GM18909 (cell line): ENCODE measurements around the gene RTP2.

Experiments
- ATAC-seq: cut with Tn5 transposase; IDR thresholded peaks from one replicate; pipeline ENCODE4 v1.9.1; 2021; ENCODE audit warnings: mild to moderate bottlenecking; ENCODE audit not compliant: unreplicated experiment, poor library complexity

The RTP2 gene

DNA sequence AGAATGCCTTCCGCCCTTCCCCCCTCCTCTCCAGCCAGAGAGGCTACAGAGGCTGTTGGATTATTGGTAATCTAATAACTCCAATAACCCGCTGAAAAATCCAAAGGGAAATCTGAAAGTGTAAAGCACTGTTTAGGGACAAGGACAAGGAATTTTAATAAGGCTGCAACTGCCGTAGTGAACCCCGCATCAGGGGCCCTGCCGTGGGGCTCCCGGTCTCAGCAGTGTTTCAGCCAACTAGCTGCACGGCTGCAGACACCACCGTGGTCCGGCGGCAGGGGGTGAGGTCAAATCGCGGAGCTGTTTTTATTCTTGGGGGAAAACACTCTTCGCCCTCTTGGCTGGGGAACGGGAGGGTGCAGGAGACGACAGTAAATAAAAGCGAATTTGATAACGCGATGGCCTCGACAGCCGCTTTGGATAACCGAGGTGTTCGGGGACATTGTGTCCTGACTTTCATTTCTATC lies 36.8 kb upstream of the RTP2 start:
- ATAC-seq, result no peak

GRCh38 chr3:187738331-187739093 lies 36.2 kb upstream of the RTP2 start:
- ATAC-seq, result peak; percentile 57

DNA sequence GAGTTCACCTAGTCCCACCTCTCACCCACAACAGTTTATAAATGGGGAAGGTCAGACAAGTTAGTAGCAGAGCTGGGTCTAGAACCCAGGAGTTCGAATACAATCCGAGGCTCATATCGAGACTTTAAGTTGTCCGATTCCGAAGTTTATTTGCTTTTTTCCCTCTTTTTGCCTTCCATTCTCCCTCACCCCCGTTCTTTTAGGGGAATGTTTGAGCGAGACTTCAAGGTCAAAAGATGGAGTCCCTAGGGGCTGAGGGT lies 35.6 kb upstream of the RTP2 start:
- ATAC-seq, result no peak

DNA sequence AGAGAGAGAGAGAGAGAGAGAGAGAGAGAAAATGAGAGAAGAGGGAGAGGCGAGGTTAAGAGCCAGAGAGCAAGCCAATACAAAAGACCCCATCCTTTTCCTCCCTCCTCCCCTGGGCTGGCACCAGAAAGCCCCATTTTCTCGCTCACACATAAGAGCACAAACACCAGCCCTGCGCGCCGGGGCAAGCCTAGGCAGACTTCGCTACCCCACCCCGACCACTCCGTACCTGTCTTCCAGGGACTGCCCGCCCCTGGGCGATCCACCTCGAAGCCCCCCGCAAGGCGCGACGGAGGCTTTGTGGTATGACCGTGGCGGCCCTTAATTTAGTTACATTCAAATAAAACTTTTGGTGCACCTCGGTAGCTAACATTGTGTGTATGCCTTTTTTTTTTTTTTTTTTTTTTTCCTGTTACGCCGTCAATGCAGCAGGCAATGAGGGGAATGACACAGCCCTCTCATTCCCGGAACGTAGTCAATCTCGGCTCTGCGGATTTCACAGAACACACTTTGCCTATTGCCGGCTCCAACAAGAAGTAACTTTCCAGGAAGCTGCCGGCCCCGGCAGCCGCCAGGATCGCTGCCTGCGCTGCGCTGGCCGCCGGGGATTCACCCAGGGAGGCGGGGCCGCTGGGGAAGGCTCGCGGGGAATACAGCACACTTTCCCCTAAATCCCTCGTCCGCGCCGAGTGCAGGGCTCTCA lies 35.2 kb upstream of the RTP2 start:
- no peak for ATAC-seq

- ATAC-seq, result no peak
Measured at GRCh38 chr3:187737006-187737367, 34.6 kb upstream of the RTP2 start.

GRCh38 chr3:187736418-187736871 lies 34.1 kb upstream of the RTP2 start:
- ATAC-seq, result no peak

- ATAC-seq, result no peak
Measured at GRCh38 chr3:187735837-187736236, 33.5 kb upstream of the RTP2 start.

DNA sequence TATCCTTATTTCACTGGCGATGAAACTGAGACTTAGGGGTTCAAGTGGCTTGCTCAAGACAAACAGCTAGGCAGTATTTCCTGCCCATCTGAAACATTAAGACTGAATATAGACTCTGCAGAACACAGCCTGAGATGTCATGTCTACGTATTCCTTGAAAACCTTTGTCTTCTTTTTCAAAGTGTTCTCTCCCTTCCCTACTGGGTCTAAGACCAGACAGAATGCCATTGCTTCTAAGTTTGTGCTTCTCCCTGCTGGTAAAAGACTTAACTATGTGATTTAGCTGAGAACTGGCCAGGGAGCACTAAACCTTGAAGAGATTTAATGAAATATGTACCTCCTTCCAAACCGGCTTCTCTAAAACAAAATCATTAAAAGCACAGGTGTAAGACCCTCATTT lies 33.0 kb upstream of the RTP2 start:
- no peak for ATAC-seq

DNA sequence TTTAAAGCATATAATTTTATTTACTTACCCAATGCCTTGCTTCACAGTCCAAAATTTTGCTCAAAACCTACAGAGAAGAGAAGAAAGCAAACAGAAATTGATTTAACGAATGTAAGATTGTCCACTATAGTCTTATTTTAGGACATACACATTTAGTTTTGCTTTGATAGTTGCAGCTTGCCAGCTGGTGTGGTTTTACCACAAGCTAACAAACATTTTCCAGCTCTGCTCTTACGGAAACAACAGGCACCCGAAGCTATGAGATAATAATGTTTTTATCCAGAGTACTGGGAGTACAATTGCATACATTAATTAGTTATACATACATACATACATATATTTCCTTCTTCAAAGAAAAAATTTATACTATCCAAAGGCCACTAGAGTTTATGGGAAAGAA lies 32.5 kb upstream of the RTP2 start:
- ATAC-seq, result no peak

GRCh38 chr3:187733371-187733770 lies 31.0 kb upstream of the RTP2 start:
- ATAC-seq, result no peak

DNA sequence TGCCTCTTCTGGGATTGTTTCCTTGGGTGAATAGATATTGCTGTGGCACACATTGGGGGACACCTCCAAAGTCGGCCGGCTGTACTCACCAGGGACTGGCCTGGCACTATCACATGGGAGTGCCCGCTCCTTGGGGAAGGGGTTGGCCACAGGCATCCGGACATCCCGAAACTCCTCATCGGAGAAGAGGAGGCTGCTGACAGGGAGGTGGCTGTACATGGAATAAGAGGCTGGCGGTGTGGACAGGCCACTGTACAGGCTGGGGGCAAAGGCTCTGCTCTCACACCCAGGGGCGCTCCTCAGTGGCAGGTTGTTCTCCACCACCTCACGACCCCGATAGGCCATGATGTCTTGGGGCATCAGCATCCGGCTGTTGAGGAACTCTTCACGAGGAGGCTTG lies 27.2 kb upstream of the RTP2 start:
- no peak for ATAC-seq

- ATAC-seq, result no peak
Measured at GRCh38 chr3:187728940-187729583, 26.7 kb upstream of the RTP2 start.

DNA sequence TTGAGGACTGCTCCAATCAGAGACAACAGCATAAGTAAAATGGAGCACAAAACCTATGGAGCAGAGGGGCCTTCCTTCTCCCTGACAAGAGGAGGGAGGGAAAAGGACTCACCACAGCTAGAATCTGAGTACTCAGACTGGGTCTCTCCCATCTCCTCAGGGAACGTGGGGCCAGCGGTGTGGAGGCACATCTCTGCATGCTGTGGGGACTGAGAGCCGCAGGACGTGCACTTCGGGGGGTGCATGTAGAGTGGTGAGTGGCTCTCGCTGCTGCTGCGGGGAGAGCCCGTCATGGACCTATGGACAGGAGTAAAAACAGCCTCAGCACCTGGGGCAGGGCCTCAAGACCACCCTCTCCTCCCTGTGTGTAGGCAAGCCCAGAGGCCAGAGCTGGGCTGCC lies 25.9 kb upstream of the RTP2 start:
- ATAC-seq, result no peak

DNA sequence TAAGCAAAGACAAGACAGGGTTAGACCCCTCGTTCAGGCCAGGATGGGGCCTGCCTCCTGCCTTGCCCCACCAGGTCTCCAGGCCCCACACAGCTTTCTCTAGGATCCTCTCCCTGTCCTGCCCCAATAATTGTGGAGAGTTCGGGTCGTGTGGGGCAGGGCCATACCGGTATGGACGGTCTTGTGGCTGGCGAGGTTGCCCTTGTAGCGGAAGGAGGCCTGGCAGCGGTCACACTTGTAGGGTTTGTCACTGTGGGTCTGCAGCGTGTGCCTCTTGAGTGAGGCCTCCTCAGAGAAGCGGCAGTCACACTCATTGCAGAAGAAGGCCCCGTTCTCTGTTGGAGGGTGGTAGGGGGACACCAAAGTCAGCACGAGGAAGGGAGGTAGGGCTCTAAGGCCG lies 24.2 kb upstream of the RTP2 start:
- ATAC-seq, result no peak

DNA sequence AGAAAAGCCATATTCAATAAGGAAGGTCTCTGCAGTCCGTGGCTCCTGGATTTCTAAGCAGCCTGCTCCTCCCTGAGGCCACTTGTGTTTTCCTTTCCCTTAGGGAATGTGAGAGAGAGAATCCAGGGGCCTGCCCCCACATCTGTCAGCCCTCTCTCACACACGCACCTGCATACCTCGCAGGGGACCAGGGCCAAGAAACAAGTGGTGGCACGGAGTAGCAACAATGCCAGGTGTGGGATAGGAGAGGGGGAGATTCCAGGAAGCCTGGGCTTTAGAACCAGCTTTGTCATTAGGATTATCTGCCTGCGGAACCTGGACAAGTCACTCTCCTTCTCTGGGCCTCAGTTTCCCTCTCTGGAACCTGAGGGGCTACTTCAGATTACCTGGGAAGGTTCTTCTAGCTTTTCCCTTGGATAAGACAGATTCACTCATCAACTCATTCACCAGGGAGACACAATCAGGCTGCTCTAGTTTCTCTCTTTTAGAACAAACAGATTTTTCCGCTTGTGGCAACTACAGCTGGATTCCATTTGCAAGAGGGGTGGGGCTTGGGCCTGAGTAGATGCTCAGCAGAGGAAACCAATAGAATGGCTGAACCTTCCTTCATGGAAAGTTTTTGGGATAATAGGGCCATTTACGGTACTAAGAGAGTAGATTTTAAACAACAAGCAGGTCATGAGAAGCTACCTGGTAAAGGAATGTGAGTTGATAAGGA lies 23.5 kb upstream of the RTP2 start:
- no peak for ATAC-seq

DNA sequence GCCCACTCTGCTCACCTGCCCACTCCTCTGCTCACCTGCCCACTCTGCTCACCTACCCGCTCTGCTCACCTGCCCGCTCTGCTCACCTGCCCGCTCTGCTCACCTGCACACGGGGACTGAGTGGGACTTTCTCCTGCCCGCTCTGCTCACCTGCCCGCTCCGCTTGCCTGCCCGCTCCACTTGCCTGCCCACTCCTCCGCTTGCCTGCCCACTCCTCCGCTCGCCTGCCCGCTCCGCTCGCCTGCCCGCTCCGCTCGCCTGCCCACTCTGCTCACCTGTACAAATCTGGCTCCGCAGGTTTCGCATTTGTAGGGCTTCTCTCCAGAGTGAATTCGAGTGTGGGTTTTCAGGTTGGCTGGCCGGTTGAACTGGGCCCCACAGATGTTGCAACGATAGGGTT lies 22.9 kb upstream of the RTP2 start:
- ATAC-seq, result no peak

DNA sequence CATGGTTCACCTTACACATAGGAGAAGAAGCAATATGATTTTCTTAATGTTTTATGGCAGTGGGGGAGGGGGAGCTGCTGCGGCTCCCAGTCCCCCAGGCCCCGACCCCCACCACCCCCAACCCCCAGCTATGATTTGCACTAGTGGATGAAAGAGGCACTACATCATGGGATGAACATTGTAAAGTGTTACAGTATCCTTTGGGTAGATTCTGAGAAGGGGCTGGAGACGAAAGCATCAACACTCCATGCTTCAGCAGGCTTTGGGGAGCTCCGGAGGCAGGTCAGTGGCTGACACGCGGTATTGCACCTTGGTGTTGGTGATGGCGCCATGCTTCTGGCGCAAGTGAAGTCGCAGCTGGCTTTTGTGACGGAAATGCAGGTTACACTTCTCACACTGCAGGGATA lies 19.9 kb upstream of the RTP2 start:
- ATAC-seq, result no peak

DNA sequence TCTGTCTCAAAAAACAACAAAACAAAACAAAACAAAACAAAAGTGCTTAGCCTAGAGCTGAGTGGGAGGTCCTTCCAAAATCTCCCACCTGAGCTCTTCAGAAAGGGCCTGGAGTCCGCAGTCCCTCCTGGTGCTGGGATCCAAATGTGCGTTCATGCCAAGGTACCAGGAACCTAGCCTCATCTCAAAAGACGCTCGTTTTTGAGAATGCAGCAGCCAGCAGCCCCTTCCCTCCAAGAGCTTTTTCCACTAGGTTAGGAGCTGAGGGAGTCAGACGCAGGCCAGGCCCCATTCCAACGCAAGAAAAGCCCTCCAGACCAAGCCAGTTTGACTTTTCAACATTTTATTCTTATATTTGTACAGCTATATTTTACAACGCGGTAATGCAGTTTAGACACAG lies 18.7 kb upstream of the RTP2 start:
- no peak for ATAC-seq

DNA sequence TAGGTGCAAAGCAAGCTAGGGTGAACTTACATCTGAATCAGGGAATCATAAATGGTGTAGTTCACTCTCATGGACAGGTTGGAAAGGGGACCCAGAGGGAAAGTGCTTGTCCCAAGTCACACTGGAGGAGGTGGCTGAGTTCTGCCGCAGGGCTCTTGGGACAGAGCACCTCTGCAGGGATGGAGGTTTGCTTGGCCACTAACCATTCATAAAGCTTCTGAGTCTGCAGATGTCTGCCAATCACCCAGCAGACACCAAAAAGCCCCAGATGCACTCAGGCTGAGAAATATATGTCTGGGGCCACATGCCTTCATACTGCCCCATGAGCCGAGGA lies 17.9 kb upstream of the RTP2 start:
- ATAC-seq, result no peak

DNA sequence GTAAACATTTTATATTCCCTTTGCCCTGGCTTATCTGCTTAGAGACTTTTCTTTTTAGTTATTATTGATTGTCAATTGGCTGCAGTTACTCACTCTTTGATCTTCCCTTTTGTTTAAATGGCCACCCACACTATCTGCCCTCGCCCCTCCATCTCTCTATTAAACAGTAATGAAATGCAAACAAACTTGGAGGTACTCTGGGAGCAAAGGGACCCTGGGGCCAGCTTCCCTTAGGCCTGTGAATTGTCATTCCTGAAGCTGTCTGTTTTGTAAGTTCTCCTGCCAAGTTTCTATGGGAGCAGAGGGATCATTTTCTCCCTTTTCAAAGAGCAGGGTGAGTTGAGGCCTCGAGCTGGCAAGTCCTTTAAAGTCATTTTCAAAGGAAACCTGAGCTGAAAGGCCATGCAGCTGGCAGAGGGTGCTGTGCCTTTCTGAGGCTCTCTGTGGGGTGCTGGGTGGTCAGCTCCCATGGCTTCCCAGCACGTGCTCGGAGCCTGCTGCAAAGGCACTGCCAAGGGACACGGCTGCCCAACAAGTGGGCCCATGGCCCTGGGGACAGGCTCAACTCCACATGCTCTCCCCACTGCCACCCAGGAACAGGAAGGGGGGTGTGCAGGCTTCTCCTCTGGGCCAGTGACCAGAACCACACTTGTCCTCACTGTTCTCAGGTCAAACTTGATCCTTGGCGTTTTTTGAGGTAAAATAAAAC lies 17.4 kb upstream of the RTP2 start:
- ATAC-seq, result no peak

- ATAC-seq, result no peak
Measured at GRCh38 chr3:187718802-187719201, 16.4 kb upstream of the RTP2 start.
